ENCODE data around the gene PTH. TPM values are rescaled to one million over a fixed set of nuclear protein-coding genes. Genes with fewer than 3 reads are reported as not detected.

The PTH gene
- total RNA-seq, 2 donors from 2014 or later = not detected

- H3K27ac ChIP-seq (ENCODE audit: low read depth, low read length) = no peak overlapping the region
- H3K4me3 ChIP-seq (ENCODE audit: low read length) = no peak overlapping the region
- peak; percentile 82 for TF ChIP-seq CTCF (conservative IDR thresholded peaks at IDR 0.05)
- H3K36me3 ChIP-seq (ENCODE audit: control insufficient read depth, insufficient read depth, low read length) = no peaks in the 10 kb centered on the region
- Mint-ChIP-seq H3K27me3 (ENCODE audit: insufficient read depth) (peaks cover 7% of the 10 kb centered on the region), H3K4me1 (peaks cover 3% of the 10 kb centered on the region), H3K4me3 (peak overlapping the region; percentile 56), H3K36me3 (ENCODE audit: low read depth) (peaks cover 1% of the 10 kb centered on the region), H3K9me3 (peaks cover 40% of the 10 kb centered on the region), H3K27ac (peak overlapping the region; percentile 20)
- peak; percentile 97 for DNase-seq
- no peaks in the 10 kb centered on the region for H3K27me3 ChIP-seq (ENCODE audit: control insufficient read depth, insufficient read depth, low read length, poor library complexity, severe bottlenecking)
- no peaks in the 10 kb centered on the region for H3K4me1 ChIP-seq (ENCODE audit: control insufficient read depth, insufficient read depth, low read length)
- H3K9me3 ChIP-seq (ENCODE audit: control insufficient read depth, low read length) = no peaks in the 10 kb centered on the region
- no peak overlapping the region for H3K9ac ChIP-seq (ENCODE audit: extremely low read depth, low read length, poor library complexity, severe bottlenecking)
- WGBS, 2 experiments (ENCODE audit: insufficient coverage in 1 of 2, insufficient read length in 1 of 2) = 86 to 97% methylated on average over 15 to 26 of the region's 26 CpGs
Measured at GRCh38 chr11:13486926-13487660, 8.7 kb downstream of the PTH start.

DNA sequence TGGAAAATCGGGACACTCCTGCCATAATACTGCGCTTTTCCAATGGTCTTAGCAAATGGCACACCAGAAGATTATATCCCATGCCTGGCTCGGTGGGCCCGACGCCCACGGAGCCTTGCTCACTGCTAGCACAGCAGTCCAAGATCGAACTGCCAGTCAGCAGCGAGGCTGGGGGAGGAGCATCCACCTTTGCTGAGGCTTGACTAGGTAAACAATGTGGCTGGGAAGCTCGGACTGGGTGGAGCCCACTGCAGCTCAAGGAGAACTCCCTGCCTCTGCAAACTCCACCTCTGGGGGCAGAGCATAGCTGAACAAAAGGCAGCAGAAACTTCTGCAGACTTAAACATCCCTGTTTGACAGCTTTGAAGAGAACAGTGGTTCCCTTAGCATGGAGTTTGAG is 15.6 kb downstream of the PTH start:
- Mint-ChIP-seq H3K9me3 (peaks cover 51% of the 10 kb centered on the region), H3K4me3 (no peak overlapping the region), H3K4me1 (no peaks in the 10 kb centered on the region), H3K36me3 (ENCODE audit: low read depth) (no peaks in the 10 kb centered on the region), H3K27ac (no peak overlapping the region), H3K27me3 (ENCODE audit: insufficient read depth) (peaks cover 13% of the 10 kb centered on the region)
- Histone ChIP-seq H3K27ac (ENCODE audit: low read depth, low read length) (no peak overlapping the region), H3K4me1 (ENCODE audit: control insufficient read depth, insufficient read depth, low read length) (no peaks in the 10 kb centered on the region), H3K9me3 (ENCODE audit: control insufficient read depth, low read length) (peaks cover 7% of the 10 kb centered on the region), H3K9ac (ENCODE audit: extremely low read depth, low read length, poor library complexity, severe bottlenecking) (no peak overlapping the region), H3K36me3 (ENCODE audit: control insufficient read depth, insufficient read depth, low read length) (no peaks in the 10 kb centered on the region), H3K27me3 (ENCODE audit: control insufficient read depth, insufficient read depth, low read length, poor library complexity, severe bottlenecking) (no peaks in the 10 kb centered on the region), H3K4me3 (ENCODE audit: low read length) (no peak overlapping the region)
- WGBS, 2 experiments (ENCODE audit: insufficient coverage in 1 of 2, insufficient read length in 1 of 2) = 89 to 96% methylated on average over 9 of the region's 9 CpGs
- no peak for DNase-seq
- TF ChIP-seq CTCF (conservative IDR thresholded peaks at IDR 0.05) = no peak

DNA sequence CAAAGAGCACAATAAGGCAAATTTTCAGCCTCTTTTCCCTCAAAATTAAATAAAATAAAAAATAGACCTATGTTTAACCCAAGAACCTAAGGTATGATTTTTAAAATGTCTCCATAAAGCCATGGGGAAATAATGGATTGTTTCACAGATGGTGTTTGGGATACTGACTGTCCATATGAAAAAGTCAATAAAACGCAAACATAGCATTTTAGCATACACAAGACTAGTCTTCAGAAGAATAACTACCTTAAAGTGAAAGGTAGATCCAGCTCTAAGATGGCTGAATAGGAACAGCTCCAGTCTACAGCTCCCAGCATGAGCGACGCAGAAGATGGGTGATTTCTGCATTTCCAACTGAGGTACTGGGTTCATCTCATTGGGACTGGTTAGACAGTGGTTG is 16.1 kb downstream of the PTH start:
- Histone ChIP-seq H3K9me3 (ENCODE audit: control insufficient read depth, low read length) (peaks cover 7% of the 10 kb centered on the region), H3K4me3 (ENCODE audit: low read length) (no peak overlapping the region), H3K9ac (ENCODE audit: extremely low read depth, low read length, poor library complexity, severe bottlenecking) (no peak overlapping the region), H3K4me1 (ENCODE audit: control insufficient read depth, insufficient read depth, low read length) (no peaks in the 10 kb centered on the region), H3K27me3 (ENCODE audit: control insufficient read depth, insufficient read depth, low read length, poor library complexity, severe bottlenecking) (no peaks in the 10 kb centered on the region), H3K27ac (ENCODE audit: low read depth, low read length) (no peak overlapping the region), H3K36me3 (ENCODE audit: control insufficient read depth, insufficient read depth, low read length) (no peaks in the 10 kb centered on the region)
- Mint-ChIP-seq H3K36me3 (ENCODE audit: low read depth) (no peaks in the 10 kb centered on the region), H3K27me3 (ENCODE audit: insufficient read depth) (peaks cover 13% of the 10 kb centered on the region), H3K4me1 (no peaks in the 10 kb centered on the region), H3K27ac (no peak overlapping the region), H3K4me3 (no peak overlapping the region), H3K9me3 (peaks cover 47% of the 10 kb centered on the region)
- TF ChIP-seq CTCF (conservative IDR thresholded peaks at IDR 0.05) = no peak
- 93 to 98% methylated on average over 2 to 3 of the region's 3 CpGs for WGBS, 2 experiments (ENCODE audit: insufficient coverage in 1 of 2, insufficient read length in 1 of 2)
- no peak for DNase-seq

All from endodermal cell (in vitro differentiated cells).